ENCODE results near the gene PFN2.

Gene PFN2

GRCh38 chr3:150013801-150014200, 43.1 kb upstream of the PFN2 start:
- Histone ChIP-seq H3K4me1 (ENCODE audit: control insufficient read depth, low read length) (no peaks in the 10 kb centered on the region), H3K4me3 (ENCODE audit: low read length) (no peak overlapping the region), H3K4me2 (ENCODE audit: low read length) (no peak overlapping the region), H3K9me2 (replicated peaks; ENCODE audit: control insufficient read depth, low read length) (no peaks in the 10 kb centered on the region), H3K79me2 (ENCODE audit: control insufficient read depth, low read length) (no peaks in the 10 kb centered on the region), H3K36me3 (ENCODE audit: control insufficient read depth, low read length) (no peaks in the 10 kb centered on the region), H3K27ac (ENCODE audit: low read depth, low read length) (no peak overlapping the region), H4K20me1 (ENCODE audit: control insufficient read depth, insufficient read depth, low read depth, low read length) (no peaks in the 10 kb centered on the region), H3K27me3 (ENCODE audit: control insufficient read depth, low read length) (no peaks in the 10 kb centered on the region; the same call in 1 of the 2 replicates), H3K9me3 (ENCODE audit: control insufficient read depth, insufficient read depth, low read length) (no peaks in the 10 kb centered on the region), H3F3A (ENCODE audit: control insufficient read depth, insufficient read depth) (no peaks in the 10 kb centered on the region)
- TF ChIP-seq EZH2phosphoT487 (IDR thresholded peaks at IDR 0.05; ENCODE audit: borderline replicate concordance, low read length) = no peak
- TF ChIP-seq, protein P1, sequence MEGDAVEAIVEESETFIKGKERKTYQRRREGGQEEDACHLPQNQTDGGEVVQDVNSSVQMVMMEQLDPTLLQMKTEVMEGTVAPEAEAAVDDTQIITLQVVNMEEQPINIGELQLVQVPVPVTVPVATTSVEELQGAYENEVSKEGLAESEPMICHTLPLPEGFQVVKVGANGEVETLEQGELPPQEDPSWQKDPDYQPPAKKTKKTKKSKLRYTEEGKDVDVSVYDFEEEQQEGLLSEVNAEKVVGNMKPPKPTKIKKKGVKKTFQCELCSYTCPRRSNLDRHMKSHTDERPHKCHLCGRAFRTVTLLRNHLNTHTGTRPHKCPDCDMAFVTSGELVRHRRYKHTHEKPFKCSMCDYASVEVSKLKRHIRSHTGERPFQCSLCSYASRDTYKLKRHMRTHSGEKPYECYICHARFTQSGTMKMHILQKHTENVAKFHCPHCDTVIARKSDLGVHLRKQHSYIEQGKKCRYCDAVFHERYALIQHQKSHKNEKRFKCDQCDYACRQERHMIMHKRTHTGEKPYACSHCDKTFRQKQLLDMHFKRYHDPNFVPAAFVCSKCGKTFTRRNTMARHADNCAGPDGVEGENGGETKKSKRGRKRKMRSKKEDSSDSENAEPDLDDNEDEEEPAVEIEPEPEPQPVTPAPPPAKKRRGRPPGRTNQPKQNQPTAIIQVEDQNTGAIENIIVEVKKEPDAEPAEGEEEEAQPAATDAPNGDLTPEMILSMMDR (IDR thresholded peaks at IDR 0.05; ENCODE audit: low read depth, low read length, poor library complexity, severe bottlenecking) = no peak

DNA sequence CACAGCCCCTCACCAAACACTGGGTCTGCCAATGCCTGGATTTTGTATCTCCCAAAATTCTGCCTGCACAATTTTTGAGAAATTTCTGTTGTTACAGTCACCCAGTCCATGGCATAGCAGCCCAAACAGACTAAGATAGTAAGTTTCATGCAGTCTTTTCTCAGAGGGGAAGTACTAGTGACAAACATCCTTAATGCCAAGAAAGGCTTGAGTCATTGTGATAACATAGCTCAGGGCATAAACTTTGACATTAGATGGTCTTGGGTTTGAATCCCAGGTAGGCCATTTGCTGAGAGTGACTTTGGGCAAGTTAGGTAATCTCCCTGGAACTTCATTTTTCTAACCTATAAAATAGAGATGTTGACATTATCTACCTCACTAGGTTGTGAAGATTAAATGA, 36.1 kb upstream of the PFN2 start:
- no peak for TF ChIP-seq EZH2phosphoT487 (IDR thresholded peaks at IDR 0.05; ENCODE audit: borderline replicate concordance, low read length)
- TF ChIP-seq, protein P1 (IDR thresholded peaks at IDR 0.05; ENCODE audit: low read depth, low read length, poor library complexity, severe bottlenecking) = no peak

GRCh38 chr3:150005243-150006112, 34.8 kb upstream of the PFN2 start:
- H3K27ac ChIP-seq (ENCODE audit: low read depth, low read length) = no peak overlapping the region

More for the DNA sequence above, 36.1 kb upstream of the PFN2 start:
- Histone ChIP-seq H3K9me2 (replicated peaks; ENCODE audit: control insufficient read depth, low read length) (no peaks in the 10 kb centered on the region), H3K4me1 (ENCODE audit: control insufficient read depth, low read length) (no peaks in the 10 kb centered on the region), H3K36me3 (ENCODE audit: control insufficient read depth, low read length) (no peaks in the 10 kb centered on the region), H4K20me1 (ENCODE audit: control insufficient read depth, insufficient read depth, low read depth, low read length) (no peaks in the 10 kb centered on the region), H3F3A (ENCODE audit: control insufficient read depth, insufficient read depth) (no peaks in the 10 kb centered on the region), H3K9me3 (ENCODE audit: control insufficient read depth, insufficient read depth, low read length) (no peaks in the 10 kb centered on the region), H3K4me2 (ENCODE audit: low read length) (no peak overlapping the region), H3K27ac (ENCODE audit: low read depth, low read length) (no peak overlapping the region), H3K27me3 (ENCODE audit: control insufficient read depth, low read length) (0 out of 2 replicates have a peak, but pooled peaks cover 2% of the 10 kb centered on the region), H3K4me3 (ENCODE audit: low read length) (no peak overlapping the region), H3K79me2 (ENCODE audit: control insufficient read depth, low read length) (no peaks in the 10 kb centered on the region)

More at GRCh38 chr3:150005243-150006112, 34.8 kb upstream of the PFN2 start:
- no peaks in the 10 kb centered on the region for H3K9me2 ChIP-seq (replicated peaks; ENCODE audit: control insufficient read depth, low read length)
- TF ChIP-seq EZH2phosphoT487 (IDR thresholded peaks at IDR 0.05; ENCODE audit: borderline replicate concordance, low read length) = no peak
- TF ChIP-seq, protein P1 (IDR thresholded peaks at IDR 0.05; ENCODE audit: low read depth, low read length, poor library complexity, severe bottlenecking) = no peak
- H3K4me1 ChIP-seq (ENCODE audit: control insufficient read depth, low read length) = no peaks in the 10 kb centered on the region
- no peak overlapping the region for H3K4me3 ChIP-seq (ENCODE audit: low read length)
- H3F3A ChIP-seq (ENCODE audit: control insufficient read depth, insufficient read depth) = no peaks in the 10 kb centered on the region
- no peaks in the 10 kb centered on the region for H4K20me1 ChIP-seq (ENCODE audit: control insufficient read depth, insufficient read depth, low read depth, low read length)
- 0 out of 2 replicates have a peak, but pooled peaks cover 4% of the 10 kb centered on the region for H3K27me3 ChIP-seq (ENCODE audit: control insufficient read depth, low read length)
- H3K36me3 ChIP-seq (ENCODE audit: control insufficient read depth, low read length) = no peaks in the 10 kb centered on the region
- no peaks in the 10 kb centered on the region for H3K9me3 ChIP-seq (ENCODE audit: control insufficient read depth, insufficient read depth, low read length)
- H3K79me2 ChIP-seq (ENCODE audit: control insufficient read depth, low read length) = no peaks in the 10 kb centered on the region
- H3K4me2 ChIP-seq (ENCODE audit: low read length) = no peak overlapping the region

All from DOHH2 (cell line).